Thyroid gland (tissue), 4 donors: Measurements from ENCODE around the gene MPV17L.

Source experiments
- CTCF ChIP-seq, 6 experiments: fragments of 200-600 bp in 3 of 6; fragments of 450-650 bp in 3 of 6; sonication (generic) in 3 of 6; IDR thresholded peaks; one replicate each; pipeline ENCODE4 v1.5.1; 2016 to 2019; ENCODE audit warnings: antibody characterized with exemption in 6 of 6, mild to moderate bottlenecking in 2 of 6, inconsistent platforms in 1 of 6, moderate library complexity in 1 of 6
- POLR2A ChIP-seq, 2 donors: fragments of 450-650 bp; IDR thresholded peaks; one replicate each; pipeline ENCODE4 v1.6.1; 2017; ENCODE audit warnings: antibody characterized with exemption in 2 of 2, mild to moderate bottlenecking in 2 of 2, moderate library complexity in 1 of 2

GRCh38 chr16:15396948-15397594, 1.5 kb downstream of the MPV17L start:
- TF ChIP-seq POLR2A (IDR thresholded peaks at IDR 0.05) (no peak), CTCF (IDR thresholded peaks at IDR 0.05) (no peak)
